BE2C (cell line): ENCODE results near the gene BICRA.

Source experiments
- DNase-seq: peaks from one replicate; pipeline ENCODE4 v3.0.0-alpha.2; 2020
- H3K27me3 ChIP-seq: fragments of 250-450 bp; sonication (Bioruptor Pico); 2 replicates; pipeline ENCODE4 v1.5.1; 2020; ENCODE audit warnings: mild to moderate bottlenecking
- H3K36me3 ChIP-seq: fragments of 250-450 bp; sonication (Bioruptor Pico); 2 replicates; pipeline ENCODE4 v1.5.1; 2020; ENCODE audit warnings: mild to moderate bottlenecking
- H3K4me1 ChIP-seq: fragments of 250-450 bp; sonication (Bioruptor Pico); 2 replicates; pipeline ENCODE4 v1.5.1; 2020
- H3K4me3 ChIP-seq: 2 replicates; pipeline ENCODE4 v1.5.1; 2011; ENCODE audit warnings: low read depth, low read length
- H3K9me3 ChIP-seq: fragments of 250-450 bp; sonication (Bioruptor Pico); 2 replicates; pipeline ENCODE4 v1.5.1; 2020
- TF ChIP-seq, protein P1 (sequence below): IDR thresholded peaks from 2 replicates; pipeline ENCODE4 v1.5.1; 2012; ENCODE audit warnings: mild to moderate bottlenecking, low read depth, low read length

BICRA gene

DNA sequence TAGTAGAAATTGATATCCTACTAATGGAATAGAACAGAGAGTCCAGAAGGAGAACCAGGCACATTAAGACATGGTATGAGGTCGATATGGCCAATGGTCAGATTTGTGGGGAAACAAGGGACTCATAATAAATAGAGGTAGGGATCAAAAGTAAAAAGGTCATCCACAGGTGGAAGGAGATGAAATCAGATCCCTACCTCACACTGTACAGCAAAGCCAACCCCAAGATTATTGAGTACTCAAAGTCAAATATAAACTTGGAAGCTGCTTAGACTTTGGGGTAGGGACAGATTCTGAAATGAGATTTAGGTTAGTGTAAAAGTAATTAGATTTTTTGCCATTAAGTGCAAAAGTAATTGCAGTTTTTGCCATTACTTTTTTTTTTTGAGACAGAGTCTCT is 40.7 kb downstream of the BICRA start:
- peaks cover 20% of the 10 kb centered on the region for H3K4me1 ChIP-seq
- H3K27me3 ChIP-seq, result no peaks in the 10 kb centered on the region
- H3K9me3 ChIP-seq, result no peaks in the 10 kb centered on the region
- peaks cover 11% of the 10 kb centered on the region for H3K36me3 ChIP-seq
- DNase-seq, result no peak
- no peak overlapping the region for H3K4me3 ChIP-seq
- TF ChIP-seq, protein P1, sequence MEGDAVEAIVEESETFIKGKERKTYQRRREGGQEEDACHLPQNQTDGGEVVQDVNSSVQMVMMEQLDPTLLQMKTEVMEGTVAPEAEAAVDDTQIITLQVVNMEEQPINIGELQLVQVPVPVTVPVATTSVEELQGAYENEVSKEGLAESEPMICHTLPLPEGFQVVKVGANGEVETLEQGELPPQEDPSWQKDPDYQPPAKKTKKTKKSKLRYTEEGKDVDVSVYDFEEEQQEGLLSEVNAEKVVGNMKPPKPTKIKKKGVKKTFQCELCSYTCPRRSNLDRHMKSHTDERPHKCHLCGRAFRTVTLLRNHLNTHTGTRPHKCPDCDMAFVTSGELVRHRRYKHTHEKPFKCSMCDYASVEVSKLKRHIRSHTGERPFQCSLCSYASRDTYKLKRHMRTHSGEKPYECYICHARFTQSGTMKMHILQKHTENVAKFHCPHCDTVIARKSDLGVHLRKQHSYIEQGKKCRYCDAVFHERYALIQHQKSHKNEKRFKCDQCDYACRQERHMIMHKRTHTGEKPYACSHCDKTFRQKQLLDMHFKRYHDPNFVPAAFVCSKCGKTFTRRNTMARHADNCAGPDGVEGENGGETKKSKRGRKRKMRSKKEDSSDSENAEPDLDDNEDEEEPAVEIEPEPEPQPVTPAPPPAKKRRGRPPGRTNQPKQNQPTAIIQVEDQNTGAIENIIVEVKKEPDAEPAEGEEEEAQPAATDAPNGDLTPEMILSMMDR, result no peak

DNA sequence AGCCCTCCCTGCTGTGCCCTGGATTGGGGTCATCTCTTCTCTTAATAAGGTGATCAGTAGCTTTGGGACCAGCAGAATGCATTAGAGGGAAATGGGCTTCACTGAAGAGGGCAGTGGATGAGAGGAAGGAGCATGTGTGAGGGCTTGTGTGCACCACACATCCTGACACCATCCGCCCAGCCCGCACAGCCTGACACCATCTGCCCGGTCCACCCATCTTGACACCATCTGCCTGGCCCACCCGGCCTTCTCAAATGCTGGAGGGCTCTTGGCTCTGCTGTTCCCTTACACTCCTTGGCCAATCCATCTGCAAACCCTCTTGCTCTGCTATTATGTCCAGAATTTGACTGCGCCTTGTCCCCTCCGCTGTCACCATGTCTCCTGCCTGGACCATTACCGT is 41.8 kb downstream of the BICRA start:
- TF ChIP-seq, protein P1, result no peak
- DNase-seq, result no peak
- Histone ChIP-seq H3K4me3 (no peak overlapping the region), H3K4me1 (peaks cover 11% of the 10 kb centered on the region), H3K36me3 (peaks cover 11% of the 10 kb centered on the region), H3K9me3 (no peaks in the 10 kb centered on the region), H3K27me3 (no peaks in the 10 kb centered on the region)

DNA sequence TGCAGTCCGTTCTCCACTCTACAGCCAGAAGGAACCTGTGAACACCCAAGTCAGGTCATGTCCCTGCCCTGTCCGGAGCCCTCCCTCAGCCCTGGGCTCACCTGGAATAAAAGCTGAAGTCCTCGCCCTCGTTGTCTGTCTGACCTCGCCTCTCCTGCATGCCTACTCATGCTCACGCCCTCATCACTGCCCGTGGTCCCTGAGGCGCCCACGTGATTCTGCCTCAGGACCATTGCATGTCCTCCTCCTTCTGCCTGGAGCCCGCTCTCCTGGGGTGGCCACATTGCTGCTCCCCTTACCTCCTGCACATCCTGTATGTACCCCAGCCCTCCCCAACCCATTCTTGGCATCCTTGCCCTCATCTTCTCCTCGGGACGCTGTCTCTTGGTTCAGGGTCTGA is 42.2 kb downstream of the BICRA start:
- no peak for DNase-seq
- H3K9me3 ChIP-seq, result no peaks in the 10 kb centered on the region
- no peak overlapping the region for H3K4me3 ChIP-seq
- H3K4me1 ChIP-seq, result peaks cover 10% of the 10 kb centered on the region
- peaks cover 11% of the 10 kb centered on the region for H3K36me3 ChIP-seq
- no peaks in the 10 kb centered on the region for H3K27me3 ChIP-seq
- TF ChIP-seq, protein P1, result no peak

DNA sequence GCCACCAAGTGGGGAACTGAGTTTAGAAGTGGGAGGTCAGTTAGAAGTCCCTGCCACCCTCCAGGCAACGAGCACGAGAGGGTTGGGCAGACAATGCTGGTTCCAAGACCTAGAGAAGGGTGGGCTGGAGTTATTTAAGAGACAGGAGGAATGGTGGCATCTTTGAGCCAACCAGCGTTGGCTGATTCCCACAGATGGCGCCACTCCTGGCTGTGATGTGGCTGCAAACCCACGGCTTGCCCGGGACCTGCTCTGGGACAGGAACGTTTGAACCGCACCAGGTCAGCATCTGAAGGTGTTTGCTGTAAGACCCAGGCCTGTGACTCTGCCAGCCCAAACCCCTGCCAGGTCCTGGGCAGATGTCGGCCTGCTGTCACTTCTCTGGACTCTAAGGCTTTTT is 42.8 kb downstream of the BICRA start:
- Histone ChIP-seq H3K9me3 (no peaks in the 10 kb centered on the region), H3K27me3 (no peaks in the 10 kb centered on the region), H3K36me3 (peaks cover 9% of the 10 kb centered on the region), H3K4me1 (peaks cover 10% of the 10 kb centered on the region), H3K4me3 (no peak overlapping the region)
- TF ChIP-seq, protein P1, result no peak
- DNase-seq, result no peak

DNA sequence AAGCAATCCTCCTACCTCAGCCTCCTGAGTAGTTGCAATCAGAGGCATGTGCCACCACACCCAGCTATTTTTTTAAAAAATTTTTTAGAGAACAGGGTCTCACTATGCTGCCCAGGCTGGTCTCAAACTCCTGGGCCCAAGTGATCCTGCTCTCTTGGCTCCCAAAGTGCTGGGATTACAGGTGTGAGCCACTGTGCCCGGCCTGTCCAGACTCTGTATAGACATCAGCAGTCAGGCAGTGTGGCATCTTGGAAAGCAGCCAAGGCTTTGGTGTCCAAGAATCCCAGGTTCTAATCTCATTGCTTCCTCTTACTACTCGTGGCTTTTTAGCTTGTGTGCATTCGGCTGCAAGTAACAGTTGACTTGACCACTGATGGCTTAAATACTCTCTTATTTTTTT is 43.4 kb downstream of the BICRA start:
- Histone ChIP-seq H3K4me3 (no peak overlapping the region), H3K27me3 (no peaks in the 10 kb centered on the region), H3K4me1 (peaks cover 10% of the 10 kb centered on the region), H3K36me3 (peaks cover 6% of the 10 kb centered on the region), H3K9me3 (no peaks in the 10 kb centered on the region)
- TF ChIP-seq, protein P1, result no peak
- DNase-seq, result no peak

DNA sequence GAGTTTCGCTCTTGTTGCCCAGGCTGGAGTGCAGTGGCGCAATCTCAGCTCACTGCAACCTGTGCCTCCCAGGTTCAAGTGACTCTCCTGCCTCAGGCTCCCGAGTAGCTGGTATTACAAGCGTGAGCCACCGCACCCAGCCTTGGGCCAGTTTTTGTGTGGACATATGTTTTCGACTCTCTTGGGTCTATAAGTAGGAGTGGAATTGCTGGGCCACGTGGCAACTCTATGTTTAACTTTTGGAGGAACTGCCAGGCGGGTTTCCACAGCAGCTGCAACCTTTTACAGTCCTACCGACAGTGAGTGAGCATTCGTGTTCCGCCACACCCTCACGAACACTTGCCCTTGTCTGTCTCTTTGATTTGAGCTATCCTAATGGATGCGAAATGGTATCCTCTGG is 44.9 kb downstream of the BICRA start:
- Histone ChIP-seq H3K36me3 (peaks cover 8% of the 10 kb centered on the region), H3K27me3 (no peaks in the 10 kb centered on the region), H3K9me3 (no peaks in the 10 kb centered on the region), H3K4me3 (no peak overlapping the region), H3K4me1 (no peaks in the 10 kb centered on the region; the same call in 1 of the 2 replicates)
- TF ChIP-seq, protein P1, result no peak
- no peak for DNase-seq
